Endometrial microvascular endothelial cells (primary cell): ENCODE measurements around the gene SOX9. TPM values are rescaled to one million over a fixed set of nuclear protein-coding genes. Genes with fewer than 3 reads are reported as not detected.
"Not testable (repeated sequence)": the region's sequence is repeated elsewhere in the genome, so short reads cannot be mapped to it uniquely, and the experiment has no call there.

Experiments used
- in situ Hi-C: cut with HindIII; loops from 2 replicates; pipeline ENCODE4 v1.10.0; 2017; ENCODE audit warnings: low sequenced_read_pairs, low pct_unique_long_range_greater_than_20kb; ENCODE audit errors: inconsistent ontology term
- total RNA-seq: library from RNA; depleted of rRNA; stranded (reverse); fragments of >200 nt; gene quantifications from one replicate; pipeline ENCODE4 v1.2.3, GENCODE V29; 2015; ENCODE audit errors: inconsistent ontology term

Gene SOX9
- total RNA-seq, 1 donor from 2014 or later, result 0.09 TPM

GRCh38 chr17:72110231-72110941 lies 10.4 kb upstream of the SOX9 start:
- in situ Hi-C loops, result no loop called here

GRCh38 chr17:72110942-72111318 lies 9.9 kb upstream of the SOX9 start:
- in situ Hi-C loops, result no loop called here

- in situ Hi-C loops, result no loop called here
These were observed 9.4 kb upstream of the SOX9 start for GRCh38 chr17:72111336-72111923.

- in situ Hi-C loops, result not testable (repeated sequence)
These were observed 8.9 kb upstream of the SOX9 start for GRCh38 chr17:72111926-72112325.

GRCh38 chr17:72113751-72114150 lies 7.1 kb upstream of the SOX9 start:
- in situ Hi-C loops, result no loop called here

GRCh38 chr17:72115781-72116525 lies 4.9 kb upstream of the SOX9 start:
- in situ Hi-C loops, result no loop called here

- in situ Hi-C loops, result no loop called here
These were observed 3.9 kb upstream of the SOX9 start for GRCh38 chr17:72116661-72117521.

GRCh38 chr17:72117535-72118334 lies 3.1 kb upstream of the SOX9 start:
- in situ Hi-C loops, result no loop called here

GRCh38 chr17:72118335-72119076 lies 2.3 kb upstream of the SOX9 start:
- in situ Hi-C loops, result no loop called here

- in situ Hi-C loops, result no loop called here
These were observed 1.5 kb upstream of the SOX9 start for GRCh38 chr17:72119077-72119872.

- in situ Hi-C loops, result no loop called here
These were observed 763 bp upstream of the SOX9 start for GRCh38 chr17:72119873-72120641.

GRCh38 chr17:72121164-72122009 lies 567 bp downstream of the SOX9 start:
- in situ Hi-C loops, result no loop called here

- in situ Hi-C loops, result no loop called here
These were observed 1.4 kb downstream of the SOX9 start for GRCh38 chr17:72122010-72122764.

- in situ Hi-C loops, result no loop called here
These were observed 2.1 kb downstream of the SOX9 start for GRCh38 chr17:72122765-72123529.
